SK-N-SH (cell line): ENCODE measurements around the gene EVPL. TPM values are rescaled to one million over a fixed set of nuclear protein-coding genes. Genes with fewer than 3 reads are reported as not detected.

ENCODE experiments used
- CTCF ChIA-PET: fragments of 300-600, 350-600 bp; formaldehyde crosslinking; extraction: SDS; loops from one replicate; lab custom pipeline; 2021; lab: Yijun Ruan, JAX
- POLR2A ChIA-PET: fragments of 350-600 bp; sonication (Branson Sonifier 250); formaldehyde crosslinking; extraction: SDS; loops from one replicate; lab custom pipeline; 2020; ENCODE audit warnings: antibody characterized with exemption, inconsistent platforms; lab: Yijun Ruan, JAX
- DNase-seq: peaks from one replicate; pipeline ENCODE4 v3.0.0; 2012
- H2AFZ ChIP-seq: fragments of 200-600 bp; sonication (generic); 2 replicates; pipeline ENCODE4 v1.8.1; 2016; ENCODE audit warnings: antibody characterized with exemption, mild to moderate bottlenecking, low read depth
- H3F3A ChIP-seq: fragments of 200-600 bp; sonication (generic); replicated peaks from 2 replicates; pipeline ENCODE3; 2016; ENCODE audit warnings: antibody characterized with exemption, mild to moderate bottlenecking; ENCODE audit not compliant: insufficient read depth
- H3K27ac ChIP-seq, 2 experiments: fragments of 200-500 bp in 1 of 2; fragments of 200-600 bp in 1 of 2; sonication (Bioruptor generic) in 1 of 2; sonication (generic), shearing (Covaris generic) in 1 of 2; 2 replicates each; pipeline versions ENCODE4 v1.5.1 to v1.6.1; 2014 to 2016; ENCODE audit warnings: low read depth in 2 of 2, inconsistent platforms in 1 of 2, low read length in 1 of 2, mild to moderate bottlenecking in 1 of 2, mixed read lengths in 1 of 2
- H3K27me3 ChIP-seq: fragments of 200-600 bp; sonication (generic), shearing (Covaris generic); 2 replicates; pipeline ENCODE4 v1.6.1; 2016; ENCODE audit warnings: mixed run types; ENCODE audit not compliant: insufficient read depth
- H3K36me3 ChIP-seq, 2 experiments: fragments of 200-500 bp in 1 of 2; fragments of 200-600 bp in 1 of 2; sonication (Bioruptor generic) in 1 of 2; sonication (generic) in 1 of 2; replicated peaks in 1 of 2; 2 replicates each; pipeline versions ENCODE3 to v1.5.1; 2014 to 2016; ENCODE audit warnings: low read length in 1 of 2, mild to moderate bottlenecking in 1 of 2; ENCODE audit not compliant: insufficient read depth in 2 of 2, control insufficient read depth in 1 of 2
- H3K4me1 ChIP-seq, 2 experiments: fragments of 200-500 bp in 1 of 2; fragments of 200-600 bp in 1 of 2; sonication (Bioruptor generic) in 1 of 2; sonication (generic), shearing (Covaris generic) in 1 of 2; 2 replicates each; pipeline versions ENCODE4 v1.5.1 to v1.6.1; 2014 to 2016; ENCODE audit warnings: low read depth in 1 of 2, low read length in 1 of 2, mixed run types in 1 of 2; ENCODE audit not compliant: insufficient read depth in 2 of 2, control insufficient read depth in 1 of 2
- H3K4me2 ChIP-seq: fragments of 200-600 bp; sonication (generic), shearing (Covaris generic); 2 replicates; pipeline ENCODE4 v1.6.1; 2017; ENCODE audit warnings: mixed run types
- H3K4me3 ChIP-seq, 2 experiments: fragments of 200-500 bp in 1 of 2; fragments of 200-600 bp in 1 of 2; sonication (Bioruptor generic) in 1 of 2; sonication (generic), shearing (Covaris generic) in 1 of 2; 2 replicates each; pipeline versions ENCODE4 v1.5.1 to v1.8.1; 2014 to 2016; ENCODE audit warnings: low read depth in 2 of 2, inconsistent platforms in 1 of 2, low read length in 1 of 2, mild to moderate bottlenecking in 1 of 2, mixed read lengths in 1 of 2, moderate library complexity in 1 of 2
- H3K79me2 ChIP-seq: fragments of 200-600 bp; sonication (generic); 2 replicates; pipeline ENCODE4 v1.8.1; 2017; ENCODE audit warnings: mild to moderate bottlenecking; ENCODE audit not compliant: insufficient read depth
- H3K9ac ChIP-seq: fragments of 200-600 bp; sonication (generic); 2 replicates; pipeline ENCODE4 v1.6.1; 2017; ENCODE audit warnings: mixed run types
- H3K9me2 ChIP-seq: fragments of 200-600 bp; sonication (generic); 2 replicates; pipeline ENCODE4 v1.6.1; 2017; ENCODE audit warnings: mixed run types
- H3K9me3 ChIP-seq: fragments of 200-600 bp; sonication (generic); 2 replicates; pipeline ENCODE4 v1.6.1; 2017; ENCODE audit warnings: mixed run types, mild to moderate bottlenecking, moderate library complexity
- H4K20me1 ChIP-seq: fragments of 200-600 bp; sonication (generic); 2 replicates; pipeline ENCODE4 v1.6.1; 2017; ENCODE audit warnings: mild to moderate bottlenecking, mixed run types; ENCODE audit not compliant: insufficient read depth
- CHD2 ChIP-seq: fragments of 150-350 bp; IDR thresholded peaks from 2 replicates; pipeline ENCODE4 v1.6.1; 2018; ENCODE audit warnings: low read length; ENCODE audit not compliant: partially characterized antibody
- EZH2phosphoT487 ChIP-seq: fragments of 200-600 bp; sonication (generic); IDR thresholded peaks from 2 replicates; pipeline ENCODE4 v1.6.1; 2017; ENCODE audit warnings: low read depth, mixed run types, mild to moderate bottlenecking, antibody characterized with exemption, moderate library complexity, borderline replicate concordance
- FOSL2 ChIP-seq: IDR thresholded peaks from 2 replicates; pipeline ENCODE4 v1.4.0; 2012; ENCODE audit warnings: low read depth, mild to moderate bottlenecking, moderate library complexity, borderline replicate concordance
- FOXM1 ChIP-seq: IDR thresholded peaks from 2 replicates; pipeline ENCODE4 v1.4.0; 2012; ENCODE audit warnings: low read depth, mild to moderate bottlenecking
- GABPA ChIP-seq: IDR thresholded peaks from 2 replicates; pipeline ENCODE4 v1.4.0; 2012; ENCODE audit warnings: low read depth, mild to moderate bottlenecking
- GATA2 ChIP-seq: sonication (generic); formaldehyde crosslinking; IDR thresholded peaks from 2 replicates; pipeline ENCODE4 v1.5.0; 2020; ENCODE audit warnings: mild to moderate bottlenecking, missing genetic modification reagents
- JUND ChIP-seq: IDR thresholded peaks from 2 replicates; pipeline ENCODE4 v1.4.0; 2012
- MAX ChIP-seq: IDR thresholded peaks from 2 replicates; pipeline ENCODE4 v1.4.0; 2012; ENCODE audit warnings: low read depth
- MEF2A ChIP-seq: IDR thresholded peaks from 2 replicates; pipeline ENCODE4 v1.4.0; 2012; ENCODE audit warnings: low read depth, borderline replicate concordance
- MXI1 ChIP-seq: IDR thresholded peaks from 2 replicates; pipeline ENCODE4 v1.6.1; 2012; ENCODE audit warnings: mild to moderate bottlenecking, low read depth, low read length, improper control_type of control experiment
- NFIC ChIP-seq: IDR thresholded peaks from 2 replicates; pipeline ENCODE4 v1.4.0; 2012; ENCODE audit warnings: borderline replicate concordance
- NRF1 ChIP-seq: IDR thresholded peaks from 2 replicates; pipeline ENCODE4 v1.6.1; 2012; ENCODE audit warnings: low read depth, mild to moderate bottlenecking, low read length
- PBX3 ChIP-seq: IDR thresholded peaks from 2 replicates; pipeline ENCODE4; 2012
- POLR2AphosphoS5 ChIP-seq: IDR thresholded peaks from 2 replicates; pipeline ENCODE4 v1.6.1; 2012; ENCODE audit warnings: low read depth, low read length
- RAD21 ChIP-seq: IDR thresholded peaks from 2 replicates; pipeline ENCODE4 v1.6.1; 2012; ENCODE audit warnings: mild to moderate bottlenecking, low read length
- RCOR1 ChIP-seq: fragments of 150-350 bp; IDR thresholded peaks from 2 replicates; pipeline ENCODE4 v1.6.1; 2017; ENCODE audit warnings: antibody characterized with exemption, low read length
- RFX5 ChIP-seq: IDR thresholded peaks from 2 replicates; pipeline ENCODE4 v1.6.1; 2012; ENCODE audit warnings: mild to moderate bottlenecking, improper control_type of control experiment, low read length
- RXRA ChIP-seq: IDR thresholded peaks from 2 replicates; pipeline ENCODE4 v1.4.0; 2012; ENCODE audit warnings: low read depth, mild to moderate bottlenecking, borderline replicate concordance
- SIN3A ChIP-seq: IDR thresholded peaks from 2 replicates; pipeline ENCODE4 v1.6.1; 2012; ENCODE audit warnings: low read depth, mild to moderate bottlenecking, low read length, moderate library complexity, borderline replicate concordance
- SMC3 ChIP-seq: IDR thresholded peaks from 2 replicates; pipeline ENCODE4 v1.6.1; 2012; ENCODE audit warnings: low read depth, low read length, improper control_type of control experiment
- TCF12 ChIP-seq: IDR thresholded peaks from 2 replicates; pipeline ENCODE4 v1.4.0; 2012
- USF2 ChIP-seq: fragments of 150-350 bp; IDR thresholded peaks from 2 replicates; pipeline ENCODE4 v1.6.1; 2017; ENCODE audit warnings: antibody characterized with exemption, low read length, low read depth, borderline replicate concordance
- YY1 ChIP-seq: IDR thresholded peaks from 2 replicates; pipeline ENCODE4 v1.4.0; 2012; ENCODE audit warnings: low read depth, mild to moderate bottlenecking
- ZBTB33 ChIP-seq: IDR thresholded peaks from 2 replicates; pipeline ENCODE4 v1.4.0; 2012; ENCODE audit warnings: low read depth, borderline replicate concordance
- WGBS: methylation state at CpG from one replicate; pipeline ENCODE4 v1.1.6; 2017; ENCODE audit warnings: low lambda C conversion rate; 5-methylcytosine and 5-hydroxymethylcytosine counted together
- polyA plus RNA-seq, 3 experiments: library from polyadenylated mRNA; depleted of rRNA; stranded (reverse); fragments of >200 nt; gene quantifications; 2 replicates each; pipeline ENCODE4 v1.2.3, GENCODE V29; 2012

EVPL gene
- polyA plus RNA-seq, 1 of the 3 experiments (the other 2 are of a cell fraction), result 0.23 TPM

GRCh38 chr17:76008630-76009425 is 18.3 kb downstream of the EVPL start (continued):
- no peak for TF ChIP-seq RAD21
- no peak for TF ChIP-seq USF2
- no peak for TF ChIP-seq RFX5
- no peak for TF ChIP-seq RXRA
- no peak for TF ChIP-seq NFIC

GRCh38 chr17:76008208-76008607 is 18.9 kb downstream of the EVPL start:
- no peak for DNase-seq
- Histone ChIP-seq H3K36me3 (no peaks in the 10 kb centered on the region), H2AFZ (no peak overlapping the region), H3K27ac (no peak overlapping the region), H3K4me2 (no peak overlapping the region), H3K4me1 (peaks cover 0 to 10% of the 10 kb centered on the region in 2 experiments; a peak in 2 of 4 replicates), H3K9me3 (no peaks in the 10 kb centered on the region), H3K9ac (no peak overlapping the region), H3K4me3 (no peak overlapping the region), H3F3A (peaks cover 17% of the 10 kb centered on the region), H4K20me1 (no peaks in the 10 kb centered on the region), H3K27me3 (no peaks in the 10 kb centered on the region), H3K79me2 (no peaks in the 10 kb centered on the region), H3K9me2 (no peaks in the 10 kb centered on the region)
- TF ChIP-seq SIN3A, result no peak
- TF ChIP-seq FOSL2, result no peak
- TF ChIP-seq JUND, result no peak
- no peak for TF ChIP-seq CHD2
- no peak for TF ChIP-seq GATA2 (CRISPR knock-in tag)
- no peak for TF ChIP-seq PBX3
- no peak for TF ChIP-seq MXI1
- TF ChIP-seq RCOR1, result no peak
- no peak for TF ChIP-seq SMC3
- TF ChIP-seq MEF2A, result no peak
- no peak for TF ChIP-seq EZH2phosphoT487
- no peak for TF ChIP-seq FOXM1
- no peak for TF ChIP-seq TCF12
- no peak for TF ChIP-seq GABPA
- no peak for TF ChIP-seq YY1
- TF ChIP-seq POLR2AphosphoS5, result no peak
- no peak for TF ChIP-seq NFIC
- TF ChIP-seq MAX, result no peak
- no peak for TF ChIP-seq ZBTB33
- TF ChIP-seq NRF1, result no peak
- POLR2A ChIA-PET, result no interaction called here
- WGBS, result 94% methylated on average over 36 of the region's 36 CpGs
- CTCF ChIA-PET, result interaction anchor here (0.9 to 14.6 kb wide), 12 partner anchors 7 to 390 kb away, joined by 3 to 231 read pairs (median 3); partner anchors contain the start of genes CDK3, MRPL38 and TRIM47
